HG02678 (cell line): ENCODE results near the gene FUT6.
A peak's percentile ranks its signal among the peaks of the same experiment; 100 is the strongest.

Experiments used
- ATAC-seq: cut with Tn5 transposase; IDR thresholded peaks from one replicate; pipeline ENCODE4 v1.9.1; 2021; ENCODE audit warnings: mild to moderate bottlenecking, moderate library complexity; ENCODE audit not compliant: unreplicated experiment

Gene FUT6

GRCh38 chr19:5828661-5829566 lies 10.6 kb downstream of the FUT6 start:
- no peak for ATAC-seq

GRCh38 chr19:5827891-5828660 lies 11.4 kb downstream of the FUT6 start:
- ATAC-seq, result peak; percentile 62

- ATAC-seq, result no peak
Observed at GRCh38 chr19:5827342-5827890, 12.1 kb downstream of the FUT6 start.

GRCh38 chr19:5826531-5827341 lies 12.8 kb downstream of the FUT6 start:
- ATAC-seq, result no peak

GRCh38 chr19:5825178-5825577 lies 14.3 kb downstream of the FUT6 start:
- ATAC-seq, result no peak

- no peak for ATAC-seq
Observed at GRCh38 chr19:5824751-5825150, 14.8 kb downstream of the FUT6 start.

- no peak for ATAC-seq
Observed at GRCh38 chr19:5823579-5824281, 15.8 kb downstream of the FUT6 start.

GRCh38 chr19:5822181-5822844 lies 17.2 kb downstream of the FUT6 start:
- ATAC-seq, result no peak

GRCh38 chr19:5821521-5822180 lies 17.9 kb downstream of the FUT6 start:
- ATAC-seq, result no peak

GRCh38 chr19:5820785-5821184 lies 18.7 kb downstream of the FUT6 start:
- ATAC-seq, result no peak

GRCh38 chr19:5818594-5818993 lies 20.9 kb downstream of the FUT6 start:
- ATAC-seq, result no peak

GRCh38 chr19:5817218-5817617 lies 22.3 kb downstream of the FUT6 start:
- ATAC-seq, result no peak

- ATAC-seq, result no peak
Observed at GRCh38 chr19:5814852-5815246, 24.7 kb downstream of the FUT6 start.

GRCh38 chr19:5814123-5814851 lies 25.2 kb downstream of the FUT6 start:
- ATAC-seq, result no peak

GRCh38 chr19:5811117-5811516 lies 28.4 kb downstream of the FUT6 start:
- ATAC-seq, result no peak

GRCh38 chr19:5809469-5809868 lies 30.0 kb downstream of the FUT6 start:
- no peak for ATAC-seq

- ATAC-seq, result no peak
Observed at GRCh38 chr19:5809053-5809452, 30.4 kb downstream of the FUT6 start.

GRCh38 chr19:5808120-5808816 lies 31.2 kb downstream of the FUT6 start:
- ATAC-seq, result no peak
